Subcutaneous abdominal adipose tissue (tissue), 5 donors: Measurements from ENCODE around the gene LGALS8.
"Not testable (repeated sequence)": the region's sequence is repeated elsewhere in the genome, so short reads cannot be mapped to it uniquely, and the experiment has no call there.

Experiments used
- H3K27ac ChIP-seq: one replicate; pipeline ENCODE4 v1.7.0; 2013; ENCODE audit warnings: low read depth, mild to moderate bottlenecking, inconsistent platforms, low read length, moderate library complexity
- H3K27me3 ChIP-seq, 5 donors: one replicate each; pipeline ENCODE4 v1.7.0; 2013; ENCODE audit warnings: low read length in 5 of 5, inconsistent platforms in 1 of 5; ENCODE audit not compliant: control insufficient read depth in 5 of 5, insufficient read depth in 4 of 5
- H3K36me3 ChIP-seq, 5 donors: one replicate each; pipeline ENCODE4 v1.7.0; 2013; ENCODE audit warnings: low read length in 5 of 5; ENCODE audit not compliant: control insufficient read depth in 5 of 5, insufficient read depth in 5 of 5
- H3K4me1 ChIP-seq, 5 donors: one replicate each; pipeline ENCODE4 v1.7.0; 2013; ENCODE audit warnings: low read length in 5 of 5, mild to moderate bottlenecking in 3 of 5, moderate library complexity in 1 of 5; ENCODE audit not compliant: control insufficient read depth in 5 of 5, insufficient read depth in 5 of 5
- H3K4me3 ChIP-seq, 5 donors: one replicate each; pipeline ENCODE4 v1.7.0; 2013; ENCODE audit warnings: low read length in 5 of 5, low read depth in 1 of 5
- H3K9ac ChIP-seq, 5 donors: one replicate each; pipeline ENCODE4 v1.7.0; 2013; ENCODE audit warnings: low read length in 5 of 5, mild to moderate bottlenecking in 4 of 5, moderate library complexity in 3 of 5
- H3K9me3 ChIP-seq, 5 donors: one replicate each; pipeline ENCODE4 v1.7.0; 2013; ENCODE audit warnings: low read length in 5 of 5; ENCODE audit not compliant: control insufficient read depth in 5 of 5
- donor health status: healthy.
- donor health status: healthy.
- donor health status: healthy.
- donor health status: healthy.
- donor health status: healthy.

Gene LGALS8

DNA sequence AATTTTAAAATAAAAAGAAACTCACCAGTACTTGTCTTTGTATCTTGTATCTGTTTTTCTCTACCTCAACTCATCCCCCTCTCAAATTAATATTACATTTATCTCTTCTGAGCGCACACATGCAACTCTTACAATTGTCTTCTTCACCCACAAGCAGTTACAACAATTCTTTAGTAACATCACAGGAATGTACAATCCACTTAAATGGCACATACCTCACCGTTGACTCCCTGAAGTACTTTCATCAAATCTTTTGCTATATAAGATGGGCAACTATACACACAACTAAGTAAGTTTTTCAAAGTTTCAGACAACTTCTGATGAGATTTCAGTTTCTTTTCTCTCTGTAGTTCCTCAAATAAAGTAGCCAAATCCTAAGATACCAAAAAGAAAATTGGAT lies 52.2 kb downstream of the LGALS8 start:
- Histone ChIP-seq H3K27me3 (no peaks in the 10 kb centered on the region), H3K9ac (no peak overlapping the region), H3K4me3 (no peak overlapping the region), H3K36me3 (peaks cover 53 to 71% (median 61%) of the 10 kb centered on the region in 5 donors), H3K9me3 (no peaks in the 10 kb centered on the region), H3K4me1 (no peaks in the 10 kb centered on the region), H3K27ac (no peak overlapping the region)

DNA sequence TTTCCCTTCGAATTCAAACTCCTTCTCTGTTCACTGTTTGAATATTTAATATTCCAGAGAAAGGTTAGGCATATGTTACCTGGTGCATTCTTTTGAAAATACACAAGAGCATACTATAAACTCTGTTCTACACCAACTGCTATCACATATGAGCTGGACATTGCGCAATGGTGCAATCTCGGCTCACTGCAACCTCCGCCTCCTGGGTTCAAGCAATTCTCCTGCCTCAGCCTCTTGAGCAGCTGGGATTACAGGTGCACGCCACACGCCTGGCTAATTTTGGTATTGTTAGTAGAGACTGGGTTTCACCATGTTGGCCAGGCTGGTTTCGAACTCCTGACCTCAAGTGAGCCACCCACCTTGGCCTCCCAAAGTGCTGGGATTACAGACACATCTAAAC lies 53.3 kb downstream of the LGALS8 start:
- not testable (repeated sequence) for H3K27ac ChIP-seq, H3K9ac ChIP-seq, H3K9me3 ChIP-seq, H3K4me3 ChIP-seq, H3K27me3 ChIP-seq, H3K4me1 ChIP-seq
- H3K36me3 ChIP-seq: peaks cover 51 to 71% (median 56%) of the 10 kb centered on the region in 5 donors

DNA sequence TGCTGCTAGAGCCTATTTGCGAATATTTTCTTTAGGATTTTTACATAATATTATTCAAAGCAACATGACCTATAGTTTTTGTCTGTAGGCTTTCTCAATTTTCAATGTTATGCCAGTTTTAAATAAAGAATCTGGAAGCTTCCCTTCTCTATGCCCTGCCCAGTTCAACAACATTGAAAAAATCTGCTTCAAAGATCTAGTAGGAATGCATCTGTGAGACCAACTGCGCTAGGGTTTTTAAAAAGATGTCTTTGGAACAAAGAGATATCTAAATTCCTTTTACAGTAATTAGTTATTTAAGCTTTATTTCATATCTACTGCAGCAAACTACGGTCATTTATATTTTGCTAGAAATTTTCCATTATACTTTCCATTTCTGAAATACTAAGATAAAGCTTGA lies 54.9 kb downstream of the LGALS8 start:
- Histone ChIP-seq H3K36me3 (peaks cover 48 to 73% (median 53%) of the 10 kb centered on the region in 5 donors), H3K27me3 (no peaks in the 10 kb centered on the region)

DNA sequence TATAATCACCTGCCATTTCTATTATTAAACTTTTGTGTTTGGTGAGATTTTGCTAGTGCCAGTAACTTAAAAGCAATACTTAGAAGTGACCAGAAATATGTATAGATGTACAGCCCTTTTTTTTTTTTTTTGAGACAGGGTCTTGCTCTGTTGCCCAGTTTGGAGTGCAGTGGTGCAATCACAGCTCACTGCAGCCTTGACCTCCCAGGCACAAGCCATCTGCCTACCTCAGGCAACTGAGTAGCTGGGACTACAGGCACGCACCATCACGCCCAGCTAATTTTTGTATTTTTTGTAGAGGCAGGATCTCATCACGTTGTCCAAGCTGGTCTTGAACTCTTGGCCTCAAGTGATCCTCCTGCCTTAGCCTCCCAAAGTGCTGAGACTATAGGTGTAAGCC lies 56.6 kb downstream of the LGALS8 start:
- H3K9me3 ChIP-seq, H3K27me3 ChIP-seq, H3K9ac ChIP-seq, H3K4me3 ChIP-seq, H3K27ac ChIP-seq, H3K4me1 ChIP-seq: not testable (repeated sequence)
- H3K36me3 ChIP-seq: peaks cover 48 to 76% (median 52%) of the 10 kb centered on the region in 5 donors

More for the DNA sequence above, 54.9 kb downstream of the LGALS8 start:
- Histone ChIP-seq H3K4me1 (no peaks in the 10 kb centered on the region), H3K9me3 (no peaks in the 10 kb centered on the region), H3K27ac (no peak overlapping the region), H3K4me3 (no peak overlapping the region), H3K9ac (no peak overlapping the region)

DNA sequence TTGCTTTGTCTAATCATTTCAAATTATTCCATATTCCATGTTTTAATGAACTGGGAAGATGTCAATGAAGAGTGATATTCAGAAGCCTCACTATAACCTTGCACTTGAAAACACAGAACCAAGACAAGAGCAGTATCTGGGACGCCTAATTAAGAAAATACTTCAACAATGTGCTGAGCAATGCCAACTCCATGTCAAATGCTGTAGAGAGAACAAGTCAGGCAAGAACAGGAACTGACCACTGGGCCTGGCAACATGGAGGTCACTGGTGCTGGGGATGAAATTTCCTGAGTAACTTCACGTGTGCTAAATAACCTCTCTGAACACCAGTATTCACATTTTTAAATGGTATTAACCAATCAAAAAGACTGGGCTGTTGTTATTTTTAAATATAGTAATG lies 57.7 kb downstream of the LGALS8 start:
- Histone ChIP-seq H3K9ac (no peak overlapping the region), H3K4me1 (no peaks in the 10 kb centered on the region), H3K27me3 (no peaks in the 10 kb centered on the region), H3K36me3 (peaks cover 48 to 75% (median 50%) of the 10 kb centered on the region in 5 donors), H3K4me3 (no peak overlapping the region), H3K9me3 (no peaks in the 10 kb centered on the region), H3K27ac (no peak overlapping the region)

DNA sequence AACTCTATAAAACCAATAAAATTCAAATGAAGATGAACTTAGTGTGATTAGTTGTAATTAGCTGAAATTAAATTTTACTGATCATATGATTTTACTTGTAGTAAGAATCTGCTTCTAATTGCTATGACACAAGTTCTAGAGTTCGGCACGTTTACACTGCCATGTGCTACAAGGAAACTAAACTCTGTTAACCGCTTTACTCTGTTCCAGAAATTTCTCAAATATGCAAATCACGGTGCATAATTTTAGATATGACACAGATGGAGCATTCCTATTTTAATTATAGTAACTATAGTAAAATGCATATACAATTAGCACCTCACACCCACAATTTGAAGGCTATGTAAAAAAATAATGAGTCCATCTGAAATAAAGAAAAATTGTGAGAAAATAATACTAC lies 65.7 kb downstream of the LGALS8 start:
- Histone ChIP-seq H3K27me3 (no peaks in the 10 kb centered on the region), H3K27ac (no peak overlapping the region), H3K9ac (no peak overlapping the region), H3K4me3 (no peak overlapping the region), H3K36me3 (peaks cover 60 to 87% (median 79%) of the 10 kb centered on the region in 5 donors), H3K9me3 (no peaks in the 10 kb centered on the region), H3K4me1 (no peaks in the 10 kb centered on the region)

DNA sequence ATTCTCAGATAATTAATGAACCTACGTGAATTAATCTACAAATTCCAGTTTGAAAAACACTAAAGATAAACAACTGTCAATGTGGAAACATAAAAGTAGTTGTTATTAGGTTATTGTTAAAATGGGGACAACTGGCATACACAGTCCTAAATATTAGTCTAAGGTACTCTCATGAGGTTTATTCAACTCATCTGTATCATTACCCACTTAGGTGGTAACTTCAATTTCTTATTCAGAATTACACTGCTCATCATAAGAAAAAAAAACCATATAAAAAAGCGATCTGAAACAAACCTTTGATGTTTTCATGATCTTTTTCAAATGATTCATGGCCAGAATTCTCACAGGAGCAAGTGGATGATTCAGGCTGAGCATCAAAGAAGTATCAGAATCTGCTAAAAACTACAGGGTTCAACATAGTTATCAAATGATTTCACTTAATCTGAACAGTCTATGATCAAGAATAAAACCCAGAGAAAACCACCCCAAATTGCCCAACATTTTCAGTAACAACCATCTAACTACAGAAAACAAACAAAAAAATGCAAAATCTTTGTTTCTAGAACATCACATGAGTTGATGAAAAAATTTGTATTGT lies 66.9 kb downstream of the LGALS8 start:
- Histone ChIP-seq H3K36me3 (peaks cover 57 to 83% (median 74%) of the 10 kb centered on the region in 5 donors), H3K9me3 (no peaks in the 10 kb centered on the region), H3K4me3 (no peak overlapping the region), H3K9ac (no peak overlapping the region), H3K27ac (no peak overlapping the region), H3K4me1 (no peaks in the 10 kb centered on the region), H3K27me3 (no peaks in the 10 kb centered on the region)

DNA sequence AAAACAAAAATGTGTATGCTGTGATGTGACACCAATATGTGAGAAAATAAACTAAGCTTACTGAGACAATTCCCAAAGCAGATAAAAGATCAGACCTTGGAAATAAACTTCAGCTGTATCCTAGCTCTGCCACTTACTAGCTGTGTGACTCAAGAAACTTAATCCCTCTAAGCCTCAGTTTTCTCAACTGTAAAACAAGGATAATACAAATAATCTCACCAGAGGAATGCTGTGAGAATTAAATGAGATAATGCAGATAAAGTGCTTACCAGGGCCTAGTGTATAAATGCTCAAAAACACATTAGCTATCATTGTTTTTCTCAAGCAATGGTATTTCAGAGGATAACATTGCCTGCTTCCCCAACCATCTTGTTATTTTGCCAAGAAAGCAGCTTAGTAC lies 78.4 kb downstream of the LGALS8 start:
- no peak overlapping the region for H3K27ac ChIP-seq
- no peak overlapping the region for H3K4me3 ChIP-seq
- peaks cover 0 to 21% (median 18%) of the 10 kb centered on the region in 5 donors for H3K4me1 ChIP-seq
- H3K27me3 ChIP-seq: no peaks in the 10 kb centered on the region
- peaks cover 13 to 34% (median 19%) of the 10 kb centered on the region in 5 donors for H3K36me3 ChIP-seq
- no peak overlapping the region for H3K9ac ChIP-seq
- no peaks in the 10 kb centered on the region for H3K9me3 ChIP-seq
